IgD-negative memory B cell (primary cell): ENCODE measurements around the gene HMCN2. TPM values are rescaled to one million over a fixed set of nuclear protein-coding genes. Genes with fewer than 3 reads are reported as not detected.
A peak's percentile ranks its signal among the peaks of the same experiment; 100 is the strongest.
"Not testable (repeated sequence)": the region's sequence is repeated elsewhere in the genome, so short reads cannot be mapped to it uniquely, and the experiment has no call there.

Experiments used
- H3K27ac Mint-ChIP-seq, 3 donors: one replicate each; pipeline ENCODE4 v1.8.0; 2020 to 2022; ENCODE audit warnings: mild to moderate bottlenecking in 3 of 3, mixed read lengths in 3 of 3, moderate library complexity in 1 of 3
- H3K27me3 Mint-ChIP-seq: one replicate; pipeline ENCODE4 v1.8.0; 2021; ENCODE audit warnings: mixed read lengths
- H3K36me3 Mint-ChIP-seq: one replicate; pipeline ENCODE4 v1.8.0; 2020; ENCODE audit warnings: mild to moderate bottlenecking, mixed read lengths
- H3K4me1 Mint-ChIP-seq, 3 donors: one replicate each; pipeline ENCODE4 v1.8.0; 2020 to 2022; ENCODE audit warnings: mixed read lengths in 3 of 3, mild to moderate bottlenecking in 1 of 3
- H3K4me3 Mint-ChIP-seq, 4 donors: one replicate each; pipeline ENCODE4 v1.8.0; 2020 to 2022; ENCODE audit warnings: mild to moderate bottlenecking in 4 of 4, mixed read lengths in 4 of 4, moderate library complexity in 3 of 4
- H3K9me3 Mint-ChIP-seq, 3 donors: one replicate each; pipeline ENCODE4 v1.8.0; 2020 to 2021; ENCODE audit warnings: mixed read lengths in 3 of 3, mild to moderate bottlenecking in 1 of 3
- polyA plus RNA-seq: library from polyadenylated mRNA; unstranded; fragments of 300-500 nt; fragmentation: Illumina TruSeq; gene quantifications from one replicate; pipeline ENCODE4 v1.2.3, GENCODE V29; 2021

HMCN2 gene
- polyA plus RNA-seq, 1 donor from 2014 or later, result not detected

- Mint-ChIP-seq H3K27ac (no peak overlapping the region), H3K4me3 (no peak overlapping the region), H3K36me3 (no peaks in the 10 kb centered on the region), H3K9me3 (peaks cover 0 to 5% (median 3%) of the 10 kb centered on the region in 3 donors), H3K4me1 (peaks cover 0 to 1% (median 0%) of the 10 kb centered on the region in 3 donors), H3K27me3 (peaks cover 3% of the 10 kb centered on the region)
Measured at GRCh38 chr9:130398487-130399240, 133.1 kb downstream of the HMCN2 start.

DNA sequence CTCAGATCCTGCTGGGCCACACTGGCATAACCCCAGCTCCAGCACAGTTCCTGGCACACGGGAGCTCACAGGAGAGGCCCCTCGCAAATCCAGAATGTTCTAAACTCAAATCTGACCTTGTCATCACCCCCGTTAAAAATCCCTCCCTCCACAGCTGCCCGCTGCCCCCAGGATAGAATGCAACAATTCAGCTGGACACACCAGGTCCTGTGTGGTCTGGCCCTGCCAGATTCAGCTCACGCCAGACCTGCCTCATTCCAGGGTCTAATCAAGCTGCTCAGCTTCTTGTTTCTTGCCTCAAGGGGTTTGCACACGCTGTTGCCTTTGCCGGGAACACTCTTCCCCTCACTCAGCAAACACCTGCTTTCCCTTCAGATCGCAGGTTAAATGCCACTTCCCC is 134.2 kb downstream of the HMCN2 start:
- H3K4me1 Mint-ChIP-seq, result peaks cover 0 to 1% (median 0%) of the 10 kb centered on the region in 3 donors
- H3K27me3 Mint-ChIP-seq, result peaks cover 3% of the 10 kb centered on the region
- no peak overlapping the region for H3K4me3 Mint-ChIP-seq
- H3K9me3 Mint-ChIP-seq, result peaks cover 0 to 5% (median 3%) of the 10 kb centered on the region in 3 donors
- H3K27ac Mint-ChIP-seq, result no peak overlapping the region
- no peaks in the 10 kb centered on the region for H3K36me3 Mint-ChIP-seq

DNA sequence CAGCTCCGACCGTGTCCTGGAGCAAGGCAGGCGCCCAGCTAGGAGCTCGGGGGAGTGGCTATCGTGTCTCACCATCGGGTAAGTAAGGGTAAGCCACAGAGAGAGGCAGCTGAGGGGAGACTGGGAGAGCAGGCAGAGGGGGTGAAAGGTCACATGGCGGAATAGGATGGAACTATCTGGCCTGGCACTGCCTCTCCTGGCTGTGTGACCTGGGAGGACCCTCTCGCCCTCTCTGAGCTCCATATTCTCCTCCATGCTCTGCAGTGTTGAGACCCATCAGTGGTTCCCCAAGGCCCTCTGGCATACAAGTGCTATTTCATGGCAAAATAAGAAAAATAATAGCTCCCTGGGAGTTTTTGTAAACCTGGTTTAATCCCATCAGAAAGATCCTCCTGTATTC is 135.3 kb downstream of the HMCN2 start:
- Mint-ChIP-seq H3K4me3 (no peak overlapping the region), H3K36me3 (no peaks in the 10 kb centered on the region), H3K27me3 (peaks cover 3% of the 10 kb centered on the region), H3K27ac (no peak overlapping the region), H3K9me3 (peaks cover 0 to 5% (median 3%) of the 10 kb centered on the region in 3 donors), H3K4me1 (peaks cover 0 to 1% (median 0%) of the 10 kb centered on the region in 3 donors)

DNA sequence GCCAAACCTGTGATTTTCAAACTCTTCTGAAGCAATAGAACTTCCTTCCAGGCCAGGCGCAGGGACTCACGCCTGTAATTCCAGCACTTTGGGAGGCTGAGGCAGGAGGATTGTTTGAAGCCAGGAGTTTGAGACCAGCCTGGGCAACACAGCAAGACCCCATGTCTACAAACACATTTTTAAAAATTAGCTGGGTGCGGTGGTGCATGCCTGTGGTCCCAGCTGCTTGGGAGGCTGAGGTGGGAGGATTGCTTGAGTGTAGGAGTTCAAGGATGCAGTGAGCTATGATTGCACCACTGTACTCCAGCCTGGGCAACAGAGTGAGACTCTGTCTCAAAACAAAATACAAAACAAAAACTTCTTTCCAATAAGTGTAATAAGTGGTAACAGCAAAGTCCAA is 136.2 kb downstream of the HMCN2 start:
- not testable (repeated sequence) for H3K36me3 Mint-ChIP-seq, H3K27me3 Mint-ChIP-seq, H3K9me3 Mint-ChIP-seq, H3K4me1 Mint-ChIP-seq, H3K27ac Mint-ChIP-seq, H3K4me3 Mint-ChIP-seq

DNA sequence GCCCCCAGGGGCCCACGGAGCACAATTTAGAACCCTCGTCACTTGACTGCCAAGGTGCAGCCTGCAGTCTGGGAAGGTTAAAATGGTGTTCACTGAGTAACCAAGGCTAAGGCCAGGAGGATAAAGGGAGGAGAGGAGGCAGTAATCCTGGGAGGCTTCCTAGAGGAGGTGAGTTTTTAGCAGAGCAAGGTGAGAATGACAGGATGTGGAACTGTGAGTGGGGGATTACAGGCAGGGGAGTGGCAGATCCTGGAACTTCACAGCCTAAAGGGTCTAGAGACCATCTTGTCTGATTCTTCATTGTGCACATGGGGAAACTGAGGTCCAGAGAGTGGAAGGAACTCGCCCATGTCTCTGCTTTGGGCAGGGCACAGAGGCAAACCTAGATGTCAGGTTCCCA is 136.7 kb downstream of the HMCN2 start:
- Mint-ChIP-seq H3K27ac (peak overlapping the region in 1 of 3 donors; percentile 43), H3K27me3 (peaks cover 3% of the 10 kb centered on the region), H3K4me1 (peaks cover 0 to 1% (median 0%) of the 10 kb centered on the region in 3 donors), H3K4me3 (no peak overlapping the region), H3K36me3 (no peaks in the 10 kb centered on the region), H3K9me3 (no peaks in the 10 kb centered on the region)

DNA sequence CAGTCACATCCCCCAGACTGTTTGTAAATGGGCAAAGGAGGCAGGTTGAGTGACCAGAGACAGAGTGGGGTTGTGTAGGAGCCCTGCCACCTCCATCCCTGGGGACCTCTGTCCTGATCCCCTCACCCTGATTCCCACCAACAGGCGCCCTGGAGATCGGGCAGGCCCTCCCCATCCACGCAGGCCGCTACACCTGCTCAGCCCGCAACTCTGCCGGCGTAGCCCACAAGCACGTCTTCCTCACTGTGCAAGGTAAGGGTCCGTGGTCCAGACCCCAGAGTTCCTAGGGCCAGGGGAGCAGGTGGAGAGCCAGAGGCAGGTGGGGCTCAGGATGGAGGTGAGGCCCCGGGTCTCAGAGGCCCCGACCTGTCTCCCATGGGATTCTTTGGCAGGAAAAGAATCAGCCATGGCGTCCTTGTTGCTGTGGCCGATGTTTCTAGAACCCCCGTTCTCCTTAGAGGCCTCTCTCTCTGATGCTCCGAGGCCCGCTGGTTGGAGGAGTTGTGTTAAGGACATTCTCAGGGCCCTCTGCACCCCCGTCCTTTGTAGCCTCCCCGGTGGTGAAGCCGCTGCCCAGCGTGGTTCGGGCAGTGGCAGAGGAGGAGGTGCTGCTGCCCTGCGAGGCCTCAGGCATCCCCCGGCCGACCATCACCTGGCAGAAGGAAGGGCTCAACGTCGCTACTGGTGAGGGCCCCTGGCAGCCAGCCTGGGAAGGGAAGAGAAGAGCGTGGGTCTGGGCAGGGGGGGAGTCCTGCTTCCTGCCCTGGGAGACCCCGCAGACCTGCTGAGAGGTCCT is 137.3 kb downstream of the HMCN2 start:
- Mint-ChIP-seq H3K4me3 (no peak overlapping the region), H3K9me3 (no peaks in the 10 kb centered on the region), H3K27ac (peak overlapping the region in 1 of 3 donors; percentile 43), H3K4me1 (peaks cover 0 to 1% (median 0%) of the 10 kb centered on the region in 3 donors), H3K36me3 (no peaks in the 10 kb centered on the region), H3K27me3 (peaks cover 3% of the 10 kb centered on the region)

DNA sequence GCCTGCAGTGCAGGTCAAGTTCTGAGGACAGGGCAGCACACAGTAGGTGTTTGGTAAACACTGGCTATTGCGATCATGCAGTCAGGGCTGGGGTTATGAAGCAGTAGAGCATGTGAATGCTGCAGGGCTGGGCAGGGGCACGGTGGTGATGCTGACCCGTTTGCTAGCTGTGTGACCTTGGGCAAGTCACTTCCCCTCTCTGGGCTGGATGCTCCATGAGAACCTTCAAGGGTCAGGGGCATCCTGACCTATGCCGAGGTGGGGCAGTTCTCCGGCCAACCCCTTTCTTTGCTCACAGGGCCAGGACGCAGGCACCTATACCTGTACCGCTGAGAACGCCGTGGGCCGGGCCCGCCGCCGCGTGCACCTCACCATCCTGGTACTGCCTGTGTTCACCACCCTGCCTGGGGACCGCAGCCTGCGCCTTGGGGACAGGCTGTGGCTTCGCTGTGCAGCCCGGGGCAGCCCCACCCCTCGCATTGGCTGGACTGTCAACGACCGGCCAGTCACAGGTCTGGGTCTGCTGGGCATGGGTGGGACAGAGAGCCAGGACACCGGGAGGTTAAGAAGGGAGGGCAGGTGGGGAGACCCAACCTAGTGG is 140.2 kb downstream of the HMCN2 start:
- Mint-ChIP-seq H3K4me1 (no peaks in the 10 kb centered on the region), H3K27ac (no peak overlapping the region), H3K36me3 (no peaks in the 10 kb centered on the region), H3K9me3 (peaks cover 0 to 4% (median 0%) of the 10 kb centered on the region in 3 donors), H3K4me3 (no peak overlapping the region), H3K27me3 (peaks cover 2% of the 10 kb centered on the region)

DNA sequence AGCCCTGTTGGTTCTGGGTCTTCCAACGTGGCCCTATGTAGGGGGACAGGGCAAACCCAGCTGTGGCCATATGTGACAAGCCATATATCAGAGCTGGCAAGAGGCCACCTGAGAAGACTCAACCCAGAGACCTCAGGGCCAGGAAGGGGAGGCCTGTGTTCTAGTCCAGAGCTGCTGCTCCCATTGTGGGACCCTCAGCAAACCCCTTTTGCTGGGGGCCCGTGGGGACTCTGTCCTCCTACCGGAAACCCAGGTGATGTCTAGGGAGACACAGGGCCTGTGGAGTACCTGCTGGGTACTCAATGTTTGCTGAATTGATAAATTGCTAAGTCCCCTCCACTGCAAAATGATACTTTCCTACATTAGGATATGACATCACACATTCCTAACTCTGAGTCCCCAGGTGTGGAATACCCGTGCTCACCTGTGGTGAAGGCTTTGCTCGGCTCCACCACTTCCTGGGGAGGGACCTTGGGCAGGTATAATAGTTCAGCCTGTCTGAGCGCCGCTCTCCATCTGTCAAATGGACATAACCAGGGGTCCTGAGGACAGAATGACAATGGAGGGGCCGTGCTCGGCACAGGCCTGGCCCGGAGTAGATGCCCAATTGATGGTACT is 140.8 kb downstream of the HMCN2 start:
- Mint-ChIP-seq H3K36me3 (no peaks in the 10 kb centered on the region), H3K27ac (no peak overlapping the region), H3K9me3 (peaks cover 0 to 4% (median 0%) of the 10 kb centered on the region in 3 donors), H3K4me3 (no peak overlapping the region), H3K4me1 (no peaks in the 10 kb centered on the region), H3K27me3 (peaks cover 2% of the 10 kb centered on the region)

DNA sequence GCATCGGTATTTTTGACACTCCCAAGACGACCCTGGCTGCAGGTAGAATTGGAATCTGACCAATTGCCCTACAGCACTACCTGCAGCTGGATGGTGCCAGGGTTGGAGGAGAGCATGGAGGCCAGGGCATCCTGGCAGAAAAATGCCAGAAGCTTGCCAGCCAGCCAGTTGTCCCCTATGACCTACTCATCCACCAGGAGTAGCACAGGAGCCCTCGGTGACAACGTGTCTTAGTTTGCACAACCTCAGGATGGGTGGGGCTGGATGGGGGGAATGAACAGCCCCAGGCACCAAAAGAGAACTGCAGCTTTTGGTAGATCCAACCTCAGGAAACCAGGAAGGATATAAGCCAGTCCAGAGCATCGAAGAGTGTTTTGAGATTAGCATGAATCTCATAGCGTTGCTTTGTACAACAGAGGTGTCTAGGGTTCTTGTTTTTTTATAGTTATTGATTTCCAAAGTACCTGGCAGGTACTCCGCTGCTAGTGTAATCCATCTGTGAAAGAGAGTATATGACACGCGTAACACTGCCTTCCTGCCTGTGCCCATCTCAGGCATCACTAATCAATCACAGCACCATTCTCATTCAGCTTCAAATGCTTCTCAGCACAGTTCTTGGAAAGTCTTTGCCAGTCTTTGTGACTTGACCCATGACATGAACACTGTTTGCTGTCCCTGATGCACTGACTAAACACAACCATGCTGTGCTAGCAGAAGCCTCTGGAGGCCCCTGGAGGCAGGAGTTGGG is 142.5 kb downstream of the HMCN2 start:
- Mint-ChIP-seq H3K27ac (no peak overlapping the region), H3K27me3 (peaks cover under 1% of the 10 kb centered on the region), H3K4me1 (no peaks in the 10 kb centered on the region), H3K4me3 (no peak overlapping the region), H3K9me3 (peaks cover 0 to 4% (median 0%) of the 10 kb centered on the region in 3 donors), H3K36me3 (no peaks in the 10 kb centered on the region)

DNA sequence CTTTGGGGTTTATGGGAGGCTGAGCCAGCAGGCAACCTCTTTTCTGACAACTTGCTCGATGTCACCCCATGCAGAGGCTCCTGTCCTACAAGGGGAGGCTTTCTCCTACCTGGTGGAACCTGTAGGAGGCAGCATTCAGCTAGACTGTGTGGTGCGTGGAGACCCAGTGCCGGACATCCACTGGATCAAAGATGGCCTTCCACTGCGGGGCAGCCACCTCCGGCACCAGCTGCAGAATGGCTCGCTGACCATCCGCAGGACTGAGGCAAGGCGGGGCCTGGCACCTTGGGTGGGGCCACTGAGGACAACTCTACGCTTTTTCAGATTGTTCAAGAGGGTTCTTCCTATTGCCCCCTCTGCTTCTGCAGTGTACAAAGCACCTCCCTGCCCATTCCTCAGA is 143.1 kb downstream of the HMCN2 start:
- Mint-ChIP-seq H3K9me3 (peaks cover 0 to 4% (median 0%) of the 10 kb centered on the region in 3 donors), H3K4me3 (no peak overlapping the region), H3K36me3 (no peaks in the 10 kb centered on the region), H3K4me1 (no peaks in the 10 kb centered on the region), H3K27me3 (peaks cover 2% of the 10 kb centered on the region), H3K27ac (no peak overlapping the region)

GRCh38 chr9:130409246-130409645 is 143.7 kb downstream of the HMCN2 start:
- Mint-ChIP-seq H3K4me1 (peaks cover 0 to 2% (median 0%) of the 10 kb centered on the region in 3 donors), H3K27ac (no peak overlapping the region), H3K36me3 (peaks cover under 1% of the 10 kb centered on the region)

DNA sequence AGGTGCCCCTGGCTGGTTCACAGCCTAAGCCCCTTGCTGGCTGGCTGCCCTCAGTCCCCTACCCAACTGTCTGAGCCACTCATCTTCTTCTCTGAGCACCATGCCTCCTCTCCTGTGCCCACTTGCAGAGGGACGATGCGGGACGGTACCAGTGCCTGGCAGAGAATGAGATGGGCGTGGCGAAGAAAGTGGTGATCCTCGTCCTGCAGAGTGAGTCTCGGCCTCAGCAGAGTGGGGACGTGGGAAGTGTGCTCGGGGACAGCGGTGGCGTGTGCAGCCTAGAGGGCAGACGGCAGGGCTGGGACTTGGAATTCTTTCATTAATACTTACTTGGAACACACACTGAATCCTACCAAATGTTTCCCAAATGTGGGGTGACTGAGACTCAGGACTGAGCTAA is 144.9 kb downstream of the HMCN2 start:
- Mint-ChIP-seq H3K27me3 (peaks cover 2% of the 10 kb centered on the region), H3K4me1 (peaks cover 0 to 2% (median 0%) of the 10 kb centered on the region in 3 donors)

More at GRCh38 chr9:130409246-130409645, 143.7 kb downstream of the HMCN2 start:
- Mint-ChIP-seq H3K27me3 (peaks cover 2% of the 10 kb centered on the region), H3K4me3 (no peak overlapping the region), H3K9me3 (peaks cover 0 to 4% (median 0%) of the 10 kb centered on the region in 3 donors)

GRCh38 chr9:130411566-130411915 is 146.0 kb downstream of the HMCN2 start:
- H3K4me1 Mint-ChIP-seq, result peaks cover 0 to 2% (median 0%) of the 10 kb centered on the region in 3 donors
- H3K27me3 Mint-ChIP-seq, result peaks cover 2% of the 10 kb centered on the region
- H3K27ac Mint-ChIP-seq, result no peak overlapping the region
- peaks cover 0 to 4% (median 0%) of the 10 kb centered on the region in 3 donors for H3K9me3 Mint-ChIP-seq
- no peak overlapping the region for H3K4me3 Mint-ChIP-seq
- peaks cover 2% of the 10 kb centered on the region for H3K36me3 Mint-ChIP-seq

More for the DNA sequence above, 144.9 kb downstream of the HMCN2 start:
- Mint-ChIP-seq H3K27ac (no peak overlapping the region), H3K36me3 (peaks cover 2% of the 10 kb centered on the region), H3K4me3 (peak overlapping the region in 1 of 4 donors; percentile 32), H3K9me3 (peaks cover 0 to 4% (median 0%) of the 10 kb centered on the region in 3 donors)

DNA sequence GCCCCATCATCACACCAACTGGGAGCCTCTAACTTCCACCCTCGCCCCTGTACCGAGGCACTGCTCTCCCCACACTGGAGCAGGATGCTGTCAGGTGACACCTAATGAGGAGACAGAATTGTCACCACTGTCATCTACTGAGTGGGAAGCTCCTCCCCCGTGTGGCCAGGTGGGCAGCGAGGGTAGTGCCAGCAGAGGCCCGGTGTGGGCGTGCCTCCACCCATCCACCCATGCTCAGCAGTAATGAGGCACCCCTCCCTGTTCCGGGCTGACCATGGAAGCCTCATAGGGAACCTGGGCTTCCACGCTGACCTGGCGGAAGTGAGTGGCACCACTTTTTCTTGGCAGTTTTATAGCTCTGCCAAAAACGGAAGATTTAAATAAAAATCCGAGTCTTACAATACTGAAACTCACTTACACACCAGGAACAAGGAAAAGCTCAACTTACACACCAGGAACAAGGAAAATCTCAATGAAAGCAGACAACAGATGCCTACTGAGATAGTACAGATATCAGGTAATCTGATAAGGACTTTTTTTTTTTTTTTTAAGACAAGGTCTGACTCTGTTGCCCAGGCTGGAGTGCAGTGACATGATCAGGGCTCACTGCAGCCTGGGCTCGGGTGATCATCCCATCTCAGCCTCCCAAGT is 148.6 kb downstream of the HMCN2 start:
- peaks cover 2% of the 10 kb centered on the region for H3K27me3 Mint-ChIP-seq
- no peaks in the 10 kb centered on the region for H3K9me3 Mint-ChIP-seq
- H3K4me1 Mint-ChIP-seq, result peaks cover 0 to 2% (median 0%) of the 10 kb centered on the region in 3 donors
- no peak overlapping the region for H3K4me3 Mint-ChIP-seq
- H3K36me3 Mint-ChIP-seq, result peaks cover 2% of the 10 kb centered on the region
- no peak overlapping the region for H3K27ac Mint-ChIP-seq
